Mucosa of descending colon (tissue), 3 donors: ENCODE results near the gene BGN. TPM values are rescaled to one million over a fixed set of nuclear protein-coding genes. Genes with fewer than 3 reads are reported as not detected.

Source experiments
- ATAC-seq: fragments of 200-7000 bp; cut with Tn5 transposase; one replicate; pipeline ENCODE4 v1.9.1; 2020; ENCODE audit warnings: mild to moderate bottlenecking, moderate library complexity
- DNase-seq, 3 donors: peaks; one replicate each; pipeline ENCODE4 v3.0.0-alpha.2; 2020
- H3K36me3 ChIP-seq: fragments of 200-600 bp; one replicate; pipeline ENCODE4 v1.8.0; 2021; ENCODE audit warnings: low read depth, mild to moderate bottlenecking
- H3K4me1 ChIP-seq: fragments of 200-600 bp; one replicate; pipeline ENCODE4 v1.8.0; 2021; ENCODE audit warnings: low read depth, mild to moderate bottlenecking
- H3K4me3 ChIP-seq: fragments of 200-600 bp; one replicate; pipeline ENCODE4 v1.8.0; 2021; ENCODE audit warnings: mild to moderate bottlenecking
- H3K9me3 ChIP-seq: fragments of 200-600 bp; one replicate; pipeline ENCODE4 v1.8.0; 2021; ENCODE audit warnings: mild to moderate bottlenecking
- intact Hi-C, 2 donors: fragments of 100-400 bp; cut with DNase I in 1 of 2; cut with micrococcal nuclease in 1 of 2; formaldehyde crosslinking; loops; one replicate each; pipeline versions ENCODE4 v1.11.0 to v1.11.1; 2022; cut with DNase I, micrococcal nuclease
- total RNA-seq, 3 donors: library from RNA; stranded (reverse); fragmentation: NEBNext Ultra II Directional in 2 of 3; extraction: Animal tissue kit (Norgen Biotek cat#: 25700) in 2 of 3; gene quantifications; one replicate each; pipeline versions ENCODE4 v1.2.1 to v1.2.4, GENCODE V29; 2021 to 2023
- TF ChIP-seq, protein P1 (sequence below): fragments of 200-600 bp; IDR thresholded peaks from one replicate; pipeline ENCODE4 v1.8.0; 2022; ENCODE audit warnings: antibody characterized with exemption, mild to moderate bottlenecking
- donor health status: DM: no; HTN: no; CAD: no; lungs with moderate emphysema.
- donor health status: DM: no; HTN: no; CAD: no.
- donor health status: DM: no; HTN: yes; CAD: no.

BGN gene
- total RNA-seq, 3 donors from 2014 or later = 3.5 to 21.8 (median 10.1) TPM

DNA sequence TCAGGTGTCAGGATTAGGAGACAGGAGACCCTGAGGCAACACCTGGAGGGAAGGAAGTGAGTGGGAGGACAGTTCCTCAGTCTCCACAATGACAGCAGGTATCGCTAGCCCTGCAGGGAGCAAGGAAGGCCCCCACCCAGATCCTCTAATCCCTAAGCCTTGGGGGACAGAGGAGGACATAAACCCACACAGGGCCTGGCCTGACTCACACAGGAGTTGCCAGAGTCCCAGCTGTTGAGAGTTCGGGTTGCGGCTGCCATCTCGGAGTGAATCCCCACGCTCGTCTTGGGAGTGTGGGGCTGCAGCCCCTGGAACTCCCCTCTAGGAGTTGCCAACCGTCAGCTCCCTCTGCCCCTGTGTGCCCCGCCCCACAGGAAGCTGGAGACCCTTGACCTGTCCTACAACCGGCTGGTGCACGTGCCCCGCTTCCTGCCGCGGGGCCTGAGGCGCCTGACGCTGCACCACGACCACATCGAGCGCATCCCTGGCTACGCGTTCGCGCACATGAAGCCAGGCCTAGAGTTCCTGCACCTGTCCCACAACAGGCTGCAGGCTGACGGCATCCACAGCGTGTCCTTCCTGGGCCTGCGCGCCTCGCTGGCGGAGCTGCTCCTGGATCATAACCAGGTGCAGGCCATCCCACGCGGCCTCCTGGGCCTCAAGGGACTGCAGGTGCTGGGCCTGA, 9.2 kb upstream of the BGN start:
- ATAC-seq (no peak), DNase-seq (no peak)
- H3K4me1 ChIP-seq = no peaks in the 10 kb centered on the region
- TF ChIP-seq, protein P1, sequence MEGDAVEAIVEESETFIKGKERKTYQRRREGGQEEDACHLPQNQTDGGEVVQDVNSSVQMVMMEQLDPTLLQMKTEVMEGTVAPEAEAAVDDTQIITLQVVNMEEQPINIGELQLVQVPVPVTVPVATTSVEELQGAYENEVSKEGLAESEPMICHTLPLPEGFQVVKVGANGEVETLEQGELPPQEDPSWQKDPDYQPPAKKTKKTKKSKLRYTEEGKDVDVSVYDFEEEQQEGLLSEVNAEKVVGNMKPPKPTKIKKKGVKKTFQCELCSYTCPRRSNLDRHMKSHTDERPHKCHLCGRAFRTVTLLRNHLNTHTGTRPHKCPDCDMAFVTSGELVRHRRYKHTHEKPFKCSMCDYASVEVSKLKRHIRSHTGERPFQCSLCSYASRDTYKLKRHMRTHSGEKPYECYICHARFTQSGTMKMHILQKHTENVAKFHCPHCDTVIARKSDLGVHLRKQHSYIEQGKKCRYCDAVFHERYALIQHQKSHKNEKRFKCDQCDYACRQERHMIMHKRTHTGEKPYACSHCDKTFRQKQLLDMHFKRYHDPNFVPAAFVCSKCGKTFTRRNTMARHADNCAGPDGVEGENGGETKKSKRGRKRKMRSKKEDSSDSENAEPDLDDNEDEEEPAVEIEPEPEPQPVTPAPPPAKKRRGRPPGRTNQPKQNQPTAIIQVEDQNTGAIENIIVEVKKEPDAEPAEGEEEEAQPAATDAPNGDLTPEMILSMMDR = no peak
- H3K36me3 ChIP-seq = no peaks in the 10 kb centered on the region
- intact Hi-C loops = no loop called here
- H3K9me3 ChIP-seq = no peaks in the 10 kb centered on the region
- no peak overlapping the region for H3K4me3 ChIP-seq

DNA sequence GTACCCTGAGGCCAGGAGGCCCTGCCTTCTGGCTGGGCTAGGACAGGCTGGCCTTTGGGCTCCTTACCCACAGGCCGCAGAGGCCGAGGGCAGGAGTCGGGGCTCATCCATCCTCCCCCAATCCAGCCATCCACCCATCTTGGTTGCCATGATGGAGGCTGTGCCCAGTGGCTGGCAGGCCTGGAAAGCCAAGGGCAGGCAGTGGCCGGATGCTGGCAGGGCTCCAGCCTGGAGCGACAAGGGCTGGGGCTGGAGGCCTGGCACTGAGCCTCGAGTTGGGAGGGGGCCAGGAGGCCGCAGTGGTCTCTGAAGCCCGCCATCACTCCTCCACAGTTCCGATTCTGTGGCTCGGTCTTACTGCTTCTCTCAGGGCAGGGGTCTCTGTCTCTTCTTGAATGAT, 8.6 kb upstream of the BGN start:
- intact Hi-C loops = no loop called here
- H3K4me3 ChIP-seq = no peak overlapping the region
- ATAC-seq (no peak), DNase-seq (no peak)
- H3K4me1 ChIP-seq = no peaks in the 10 kb centered on the region
- H3K36me3 ChIP-seq = no peaks in the 10 kb centered on the region
- no peaks in the 10 kb centered on the region for H3K9me3 ChIP-seq
- TF ChIP-seq, protein P1 = no peak

DNA sequence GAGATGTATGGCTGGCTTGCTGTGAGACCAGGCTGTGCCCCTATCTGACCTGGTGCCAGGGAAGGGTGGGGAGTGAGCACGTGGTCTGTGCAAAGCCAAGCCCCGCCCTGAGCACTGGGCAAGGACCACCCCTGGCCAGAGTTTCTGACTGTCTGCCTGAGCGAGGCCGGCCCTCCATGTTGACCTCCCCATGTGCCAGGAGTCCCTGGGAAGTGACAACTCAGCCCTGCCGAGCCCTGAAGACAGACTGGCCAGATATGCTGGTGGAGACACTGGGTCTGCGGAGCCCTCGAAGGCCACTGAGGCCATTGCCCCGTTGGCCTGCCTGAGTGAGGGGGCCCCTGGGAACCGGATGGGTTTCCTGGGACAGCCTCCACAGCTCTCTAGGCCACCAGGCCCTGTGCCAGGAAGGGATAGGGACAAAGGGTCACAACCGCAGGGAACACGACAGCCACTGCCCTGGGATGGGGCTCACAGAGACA, 7.1 kb upstream of the BGN start:
- TF ChIP-seq, protein P1 = no peak
- intact Hi-C loops = no loop called here
- Histone ChIP-seq H3K4me1 (no peaks in the 10 kb centered on the region), H3K4me3 (no peak overlapping the region), H3K36me3 (no peaks in the 10 kb centered on the region), H3K9me3 (no peaks in the 10 kb centered on the region)
- DNase-seq (no peak), ATAC-seq (no peak)

DNA sequence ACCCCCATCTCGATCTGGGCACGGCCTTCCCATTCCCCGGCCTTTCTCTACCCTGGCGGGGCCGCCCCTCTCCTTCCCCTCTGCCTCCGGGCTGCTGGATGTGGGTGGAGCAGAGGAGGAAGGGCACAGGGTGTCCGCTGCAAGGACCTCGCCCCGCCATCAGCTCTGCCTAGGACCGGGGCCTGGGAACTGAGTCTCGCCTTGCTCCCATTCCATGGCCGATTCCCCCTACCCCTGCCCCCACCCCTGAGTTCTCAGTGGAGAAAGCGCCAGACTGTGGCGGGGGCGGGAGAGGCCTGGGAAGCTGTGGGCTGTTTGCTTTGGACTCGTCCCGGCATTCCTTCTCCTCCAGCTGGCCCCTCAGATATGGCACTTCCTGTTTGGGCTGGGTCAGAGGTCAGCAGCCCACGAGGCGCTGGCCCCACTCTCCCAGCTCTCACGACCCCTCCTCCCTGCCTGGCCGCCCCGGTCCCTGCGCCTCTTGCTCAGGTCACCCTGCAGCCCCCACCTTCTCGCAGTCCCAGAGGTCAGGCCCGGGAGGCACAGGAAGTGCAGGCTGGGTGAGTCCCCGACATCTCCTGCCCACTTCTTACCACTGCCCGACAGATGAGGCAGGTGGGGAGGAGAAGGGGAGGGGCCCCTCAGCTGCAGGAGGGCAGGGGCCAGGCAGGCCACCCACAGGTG, 6.4 kb upstream of the BGN start:
- ATAC-seq = no peak
- H3K36me3 ChIP-seq = no peaks in the 10 kb centered on the region
- TF ChIP-seq, protein P1 = no peak
- no peak for DNase-seq
- no peaks in the 10 kb centered on the region for H3K4me1 ChIP-seq
- H3K4me3 ChIP-seq = no peak overlapping the region
- no peaks in the 10 kb centered on the region for H3K9me3 ChIP-seq
- intact Hi-C loops = no loop called here

DNA sequence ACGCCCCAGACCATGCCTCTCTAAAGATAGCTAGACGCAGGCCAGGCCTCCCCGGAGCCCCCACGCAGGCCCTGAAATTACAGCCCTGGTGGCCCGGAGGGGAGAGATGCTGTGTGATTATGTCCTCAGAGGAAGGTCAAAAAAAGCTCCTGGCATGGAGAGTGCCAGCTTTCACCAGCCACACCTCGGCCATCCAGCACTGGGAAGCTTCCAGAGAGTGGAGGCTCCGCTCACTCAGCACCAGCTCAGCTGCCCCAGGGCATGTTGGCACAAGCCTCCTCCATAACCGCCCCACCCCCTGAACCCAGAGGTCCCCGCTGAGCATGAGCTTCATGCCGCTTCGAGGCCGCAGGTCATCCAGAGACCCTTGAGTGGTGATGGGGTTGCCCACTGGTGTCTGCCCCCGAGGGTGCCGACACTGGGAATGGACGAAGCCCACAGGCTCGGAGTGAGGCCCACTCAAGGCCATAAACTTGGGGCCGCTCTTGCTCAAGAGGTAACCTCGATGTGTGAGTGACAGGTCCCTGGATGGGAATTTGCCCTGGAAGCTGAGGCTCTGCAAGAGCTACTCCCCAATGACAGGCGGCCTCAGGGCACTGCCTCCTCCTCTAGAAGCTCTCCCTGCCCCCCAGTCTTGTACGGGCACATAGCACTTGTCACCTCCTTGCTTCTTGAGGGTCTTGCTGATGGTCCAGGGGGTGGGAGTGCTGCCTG, 4.4 kb upstream of the BGN start:
- no peak for DNase-seq
- no peak for ATAC-seq

More for the DNA sequence above, 4.4 kb upstream of the BGN start:
- Histone ChIP-seq H3K9me3 (no peaks in the 10 kb centered on the region), H3K4me1 (no peaks in the 10 kb centered on the region), H3K36me3 (no peaks in the 10 kb centered on the region), H3K4me3 (no peak overlapping the region)
- TF ChIP-seq, protein P1 = no peak
- intact Hi-C loops = loop anchor here in 1 of 2 donors (10.0 kb wide), 1 partner anchor 456 kb away; no protein-coding TSS in a partner anchor
